Muscle of leg (tissue), 11 donors: ENCODE results near the gene PRR7. TPM values are rescaled to one million over a fixed set of nuclear protein-coding genes. Genes with fewer than 3 reads are reported as not detected.

ENCODE experiments used
- DNase-seq: peaks from one replicate; pipeline ENCODE4 v3.0.0; 2013
- H3K27ac ChIP-seq: one replicate; pipeline ENCODE4 v1.5.1; 2013; ENCODE audit warnings: mild to moderate bottlenecking, low read length, control low read depth
- H3K27me3 ChIP-seq: one replicate; pipeline ENCODE4 v1.6.1; 2013; ENCODE audit warnings: low read length; ENCODE audit not compliant: control insufficient read depth, insufficient read depth
- H3K36me3 ChIP-seq: one replicate; pipeline ENCODE4 v1.6.1; 2013; ENCODE audit warnings: low read length; ENCODE audit not compliant: control insufficient read depth, insufficient read depth
- H3K4me1 ChIP-seq: one replicate; pipeline ENCODE4 v1.6.1; 2013; ENCODE audit warnings: low read length; ENCODE audit not compliant: control insufficient read depth, insufficient read depth
- H3K4me3 ChIP-seq: one replicate; pipeline ENCODE4 v1.5.1; 2013; ENCODE audit warnings: low read length, control low read depth
- H3K9me3 ChIP-seq: replicated peaks from 2 replicates; pipeline ENCODE4 v1.6.1; 2013; ENCODE audit warnings: low read depth, low read length; ENCODE audit not compliant: control insufficient read depth
- WGBS: methylation state at CpG from one replicate; pipeline ENCODE4 v1.1.5; 2013; ENCODE audit warnings: missing lambda C conversion rate; ENCODE audit not compliant: insufficient coverage; 5-methylcytosine and 5-hydroxymethylcytosine counted together
- polyA plus RNA-seq, 8 donors: library from polyadenylated mRNA; unstranded; fragments of 120-200 nt; gene quantifications; one replicate each; pipeline versions ENCODE4 v1.2.1 to v1.2.3, GENCODE V29; 2013; ENCODE audit warnings: inconsistent platforms in 1 of 8, low replicate concordance in 1 of 8; ENCODE audit not compliant: insufficient read length in 8 of 8, insufficient read depth in 1 of 8
- total RNA-seq: library from RNA; stranded (reverse); fragments of 120-200 nt; gene quantifications from one replicate; pipeline ENCODE4 v1.2.4, GENCODE V29; 2013

The PRR7 gene
- total and polyA plus RNA-seq, 9 donors = 0.70 to 1.7 (median 1.0) TPM

DNA sequence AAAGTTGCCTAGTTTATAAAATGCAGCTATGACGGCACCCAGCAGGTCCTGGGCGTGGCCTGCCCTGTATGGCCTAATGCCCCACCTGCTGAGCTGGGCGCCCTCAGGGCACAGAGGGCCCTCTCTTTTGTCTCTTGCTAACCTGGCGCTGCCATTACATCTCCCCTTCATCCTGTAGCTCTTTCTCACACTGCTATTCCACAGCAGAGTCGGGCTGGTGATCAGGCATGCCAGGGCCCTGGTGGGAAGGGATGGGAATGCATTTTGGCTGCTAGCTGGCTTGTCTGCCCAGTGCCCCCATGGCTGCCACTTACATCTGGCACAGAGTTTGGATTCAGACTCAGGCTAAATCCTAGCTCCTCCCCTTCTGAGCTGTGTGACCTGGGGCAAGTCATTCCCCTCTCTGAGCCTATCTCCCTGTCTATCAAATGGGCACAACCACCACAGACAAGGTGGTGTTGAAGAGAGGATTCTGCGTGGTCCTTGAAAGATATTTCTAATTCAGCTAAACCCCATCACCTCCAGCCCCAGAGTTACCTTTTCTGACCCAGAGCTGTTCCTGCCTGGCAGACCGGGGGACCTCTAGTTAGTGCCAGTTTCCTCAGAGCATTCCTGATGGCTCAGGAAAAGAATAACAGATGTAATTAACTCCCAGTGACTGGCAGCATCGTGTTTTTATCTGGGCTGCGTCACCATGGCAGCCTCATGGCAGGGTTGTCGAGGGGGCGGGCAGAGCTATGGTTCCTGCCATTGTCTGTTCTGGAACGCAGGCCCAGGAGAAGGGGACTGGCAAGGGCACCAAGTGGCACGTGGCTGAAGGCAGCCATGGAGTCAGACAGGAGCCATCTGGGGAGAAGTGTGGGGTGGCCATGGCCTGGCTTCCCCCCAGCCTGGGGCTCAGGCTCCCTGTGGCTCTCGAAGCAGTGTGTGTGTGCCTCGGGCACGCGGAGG lies 6.3 kb downstream of the PRR7 start:
- Histone ChIP-seq H3K27ac (no peak overlapping the region), H3K27me3 (peaks cover 38% of the 10 kb centered on the region), H3K4me1 (peaks cover 45% of the 10 kb centered on the region), H3K36me3 (peaks cover 14% of the 10 kb centered on the region), H3K9me3 (no peaks in the 10 kb centered on the region), H3K4me3 (no peak overlapping the region)
- 94% methylated on average over 7 of the region's 17 CpGs for WGBS
- DNase-seq = no peak

GRCh38 chr5:177453852-177454396 lies 7.3 kb downstream of the PRR7 start:
- no peak overlapping the region for H3K27ac ChIP-seq
- DNase-seq = peak; percentile 74
- no peaks in the 10 kb centered on the region for H3K9me3 ChIP-seq
- WGBS = 1% methylated on average over 25 of the region's 31 CpGs
- peaks cover 47% of the 10 kb centered on the region for H3K4me1 ChIP-seq
- peaks cover 23% of the 10 kb centered on the region for H3K36me3 ChIP-seq
- peak overlapping the region; percentile 51 for H3K4me3 ChIP-seq
- peaks cover 29% of the 10 kb centered on the region for H3K27me3 ChIP-seq

- under 1% methylated on average over 84 of the region's 84 CpGs for WGBS
Observed at GRCh38 chr5:177454397-177455035, 7.9 kb downstream of the PRR7 start.

DNA sequence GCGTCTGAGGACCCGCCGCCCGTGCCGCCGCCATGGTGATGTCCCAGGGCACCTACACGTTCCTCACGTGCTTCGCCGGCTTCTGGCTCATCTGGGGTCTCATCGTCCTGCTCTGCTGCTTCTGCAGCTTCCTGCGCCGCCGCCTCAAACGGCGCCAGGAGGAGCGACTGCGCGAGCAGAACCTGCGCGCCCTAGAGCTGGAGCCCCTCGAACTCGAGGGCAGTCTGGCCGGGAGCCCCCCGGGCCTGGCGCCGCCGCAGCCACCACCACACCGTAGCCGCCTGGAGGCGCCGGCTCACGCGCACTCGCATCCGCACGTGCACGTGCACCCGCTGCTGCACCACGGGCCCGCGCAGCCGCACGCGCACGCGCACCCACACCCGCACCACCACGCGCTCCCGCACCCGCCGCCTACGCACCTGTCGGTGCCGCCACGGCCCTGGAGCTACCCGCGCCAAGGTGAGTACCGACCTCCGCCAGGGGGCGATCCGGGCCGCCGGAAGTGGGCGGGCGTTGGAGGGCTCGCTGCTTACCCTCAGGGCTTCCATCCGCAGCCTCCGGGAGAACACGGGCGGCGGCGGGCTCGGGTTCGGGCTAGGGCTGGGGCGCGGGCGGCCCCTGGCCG lies 8.5 kb downstream of the PRR7 start:
- Histone ChIP-seq H3K27ac (peak overlapping the region; percentile 51), H3K36me3 (peaks cover 36% of the 10 kb centered on the region), H3K4me3 (peak overlapping the region; percentile 51), H3K9me3 (no peaks in the 10 kb centered on the region), H3K27me3 (peaks cover 24% of the 10 kb centered on the region), H3K4me1 (peaks cover 47% of the 10 kb centered on the region)
- WGBS = under 1% methylated on average over 80 of the region's 80 CpGs
- DNase-seq = peak; percentile 83

More at GRCh38 chr5:177454397-177455035, 7.9 kb downstream of the PRR7 start:
- peak; percentile 93 for DNase-seq
- H3K27ac ChIP-seq = no peak overlapping the region
- H3K4me3 ChIP-seq = peak overlapping the region; percentile 51
- H3K36me3 ChIP-seq = peaks cover 29% of the 10 kb centered on the region
- peaks cover 47% of the 10 kb centered on the region for H3K4me1 ChIP-seq
- H3K27me3 ChIP-seq = peaks cover 27% of the 10 kb centered on the region
- no peaks in the 10 kb centered on the region for H3K9me3 ChIP-seq

GRCh38 chr5:177455661-177456590 lies 9.3 kb downstream of the PRR7 start:
- Histone ChIP-seq H3K4me3 (peak overlapping the region; percentile 51), H3K27me3 (peaks cover 17% of the 10 kb centered on the region), H3K36me3 (peaks cover 42% of the 10 kb centered on the region), H3K27ac (peak overlapping the region; percentile 55), H3K4me1 (peaks cover 44% of the 10 kb centered on the region), H3K9me3 (no peaks in the 10 kb centered on the region)
- whole genome bisulfite sequencing = under 1% methylated on average over 53 of the region's 76 CpGs
- DNase-seq = peak; percentile 93

GRCh38 chr5:177456591-177456964 lies 10.0 kb downstream of the PRR7 start:
- no peak for DNase-seq
- no peaks in the 10 kb centered on the region for H3K9me3 ChIP-seq
- 15% methylated on average over 3 of the region's 12 CpGs for WGBS
- peak overlapping the region; percentile 74 for H3K27ac ChIP-seq
- peaks cover 45% of the 10 kb centered on the region for H3K36me3 ChIP-seq
- H3K27me3 ChIP-seq = peaks cover 17% of the 10 kb centered on the region
- peaks cover 47% of the 10 kb centered on the region for H3K4me1 ChIP-seq
- no peak overlapping the region for H3K4me3 ChIP-seq

GRCh38 chr5:177456976-177457851 lies 10.6 kb downstream of the PRR7 start:
- Histone ChIP-seq H3K9me3 (no peaks in the 10 kb centered on the region), H3K27me3 (peaks cover 13% of the 10 kb centered on the region), H3K27ac (peak overlapping the region; percentile 74), H3K4me1 (peaks cover 52% of the 10 kb centered on the region), H3K36me3 (peaks cover 51% of the 10 kb centered on the region), H3K4me3 (no peak overlapping the region)
- DNase-seq = peak; percentile 97
- 24% methylated on average over 8 of the region's 24 CpGs for WGBS

- H3K9me3 ChIP-seq = no peaks in the 10 kb centered on the region
- no peak overlapping the region for H3K4me3 ChIP-seq
- 74% methylated on average over 17 of the region's 20 CpGs for WGBS
- DNase-seq = peak; percentile 39
- peaks cover 8% of the 10 kb centered on the region for H3K27me3 ChIP-seq
- H3K4me1 ChIP-seq = peaks cover 52% of the 10 kb centered on the region
- peak overlapping the region; percentile 84 for H3K27ac ChIP-seq
- H3K36me3 ChIP-seq = peaks cover 59% of the 10 kb centered on the region
Observed at GRCh38 chr5:177457852-177458681, 11.5 kb downstream of the PRR7 start.
